ENCODE results near the gene WASF3. TPM values are rescaled to one million over a fixed set of nuclear protein-coding genes. Genes with fewer than 3 reads are reported as not detected.
A peak's percentile ranks its signal among the peaks of the same experiment; 100 is the strongest.

WASF3 gene
- total and polyA plus RNA-seq, 2 of the 13 experiments (the other 11 are each of a cell fraction or from before 2014, with no cell fraction given) = 10.4 to 17.2 TPM

- BruUV-seq (replicated peaks) = no TSS peak
- H3K4me3 ChIP-seq (replicated peaks in 1 of 3; ENCODE audit: insufficient read depth in 1 of 3, low read depth in 2 of 3, low read length in 3 of 3) = no peak overlapping the region
- H3K27ac ChIP-seq (ENCODE audit: extremely low read length, insufficient read depth, low read length) = no peak overlapping the region
- TF ChIP-seq HNRNPK (IDR thresholded peaks at IDR 0.05; ENCODE audit: low read depth, low read length, poor library complexity, severe bottlenecking) = peak; percentile 56
- TF ChIP-seq SMAD3 (CRISPR knock-in tag; IDR thresholded peaks at IDR 0.05) = no peak
- ATAC-seq = no peak
- in situ Hi-C loops (cut with HindIII; ENCODE audit: extremely low pct_ligation_motif_present, low pct_unique_long_range_greater_than_20kb) (no loop called here), intact Hi-C loops (cut with micrococcal nuclease; ENCODE audit: unreplicated experiment) (no loop called here)
- WGBS (ENCODE audit: low lambda C conversion rate) = 42% methylated on average over 2 of the region's 2 CpGs
- H3K4me1 ChIP-seq (ENCODE audit: insufficient read depth, low read length) = peaks cover 64% of the 10 kb centered on the region
- H3K9ac ChIP-seq (ENCODE audit: insufficient read depth, low read depth, low read length) = no peak overlapping the region
- no peaks in the 10 kb centered on the region for H3K27me3 ChIP-seq (ENCODE audit: control insufficient read depth in 1 of 2, insufficient read depth in 2 of 2, low read length in 2 of 2)
- H3K9me3 ChIP-seq (ENCODE audit: low read length) = no peaks in the 10 kb centered on the region
- FAIRE-seq = no peak
- CTCF ChIA-PET (ENCODE audit: low intra/inter-chr PET ratio, low total read pairs) = no interaction called here
- no peak overlapping the region for H3K4me2 ChIP-seq (ENCODE audit: low read depth, low read length)
- no peak for DNase-seq (ENCODE audit: low spot score)
- POLR2A ChIA-PET = no interaction called here
- H3K79me2 ChIP-seq (ENCODE audit: insufficient read depth, low read length) = peaks cover 74% of the 10 kb centered on the region
- H4K20me1 ChIP-seq (ENCODE audit: insufficient read depth, low read length) = peaks cover 6% of the 10 kb centered on the region; the same call in 1 of the 2 replicates
- H2AFZ ChIP-seq (ENCODE audit: low read length) = no peak overlapping the region
- H3K36me3 ChIP-seq (replicated peaks in 1 of 2; ENCODE audit: control insufficient read depth in 1 of 2, insufficient read depth in 2 of 2, low read length in 2 of 2) = no peaks in the 10 kb centered on the region
Measured at GRCh38 chr13:26562512-26562890, 5.0 kb downstream of the WASF3 start.

- CTCF ChIA-PET (ENCODE audit: low intra/inter-chr PET ratio, low total read pairs) = no interaction called here
- Histone ChIP-seq H3K9me3 (ENCODE audit: low read length) (no peaks in the 10 kb centered on the region), H3K27me3 (ENCODE audit: control insufficient read depth in 1 of 2, insufficient read depth in 2 of 2, low read length in 2 of 2) (no peaks in the 10 kb centered on the region), H3K79me2 (ENCODE audit: insufficient read depth, low read length) (peaks cover 85% of the 10 kb centered on the region), H3K4me2 (ENCODE audit: low read depth, low read length) (no peak overlapping the region), H4K20me1 (ENCODE audit: insufficient read depth, low read length) (peaks cover 6% of the 10 kb centered on the region; the same call in 1 of the 2 replicates), H2AFZ (ENCODE audit: low read length) (no peak overlapping the region), H3K4me1 (ENCODE audit: insufficient read depth, low read length) (peaks cover 64% of the 10 kb centered on the region), H3K36me3 (replicated peaks in 1 of 2; ENCODE audit: control insufficient read depth in 1 of 2, insufficient read depth in 2 of 2, low read length in 2 of 2) (no peaks in the 10 kb centered on the region), H3K27ac (ENCODE audit: extremely low read length, insufficient read depth, low read length) (no peak overlapping the region), H3K9ac (ENCODE audit: insufficient read depth, low read depth, low read length) (no peak overlapping the region), H3K4me3 (replicated peaks in 1 of 3; ENCODE audit: insufficient read depth in 1 of 3, low read depth in 2 of 3, low read length in 3 of 3) (no peak overlapping the region)
- in situ Hi-C loops (cut with HindIII; ENCODE audit: extremely low pct_ligation_motif_present, low pct_unique_long_range_greater_than_20kb) = no loop called here
- FAIRE-seq = no peak
- ATAC-seq = no peak
- intact Hi-C loops (cut with micrococcal nuclease; ENCODE audit: unreplicated experiment) = no loop called here
- TF ChIP-seq HNF1A (IDR thresholded peaks at IDR 0.05; ENCODE audit: low read depth) = no peak
- no peak for TF ChIP-seq HNF1A (CRISPR knock-in tag; IDR thresholded peaks at IDR 0.05; ENCODE audit: borderline replicate concordance)
- no peak for TF ChIP-seq ZNF33A (CRISPR knock-in tag; IDR thresholded peaks at IDR 0.05; ENCODE audit: borderline replicate concordance)
- TF ChIP-seq CCAR2 (optimal IDR thresholded peaks at IDR 0.05; ENCODE audit: low read depth, low read length) = no peak
- no peak for TF ChIP-seq SIN3B (IDR thresholded peaks at IDR 0.05; ENCODE audit: low read length)
- BruUV-seq (replicated peaks) = no TSS peak
- POLR2A ChIA-PET = no interaction called here
- no peak for DNase-seq (ENCODE audit: low spot score)
Measured at GRCh38 chr13:26563713-26564112, 6.2 kb downstream of the WASF3 start.

Measured in HepG2 (cell line).